GM12878 (cell line): Measurements from ENCODE around the gene KMO. TPM values are rescaled to one million over a fixed set of nuclear protein-coding genes. Genes with fewer than 3 reads are reported as not detected.

Experiments used
- ATAC-seq: fragments of 200-7000 bp; cut with Tn5 transposase; 3 replicates; pipeline ENCODE4 v1.9.1; 2020; ENCODE audit warnings: mild to moderate bottlenecking, moderate library complexity
- BruUV-seq: library from RNA; stranded (reverse); fragments of 400-500 nt; replicated peaks from 2 replicates; lab custom pipeline; 2021; lab: Mats Ljungman, UMichigan
- CTCF ChIA-PET: fragments of 300-600 bp; sonication (Branson Sonifier 250); formaldehyde crosslinking; extraction: SDS; loops from one replicate; lab custom pipeline; 2021; ENCODE audit warnings: inconsistent platforms; lab: Yijun Ruan, JAX
- POLR2A ChIA-PET: fragments of 350-600 bp; formaldehyde crosslinking; extraction: SDS; loops from one replicate; lab custom pipeline; 2021; ENCODE audit warnings: inconsistent platforms; lab: Charles Lee
- RAD21 ChIA-PET: fragments of 300-600 bp; sonication (Branson Sonifier 250); formaldehyde crosslinking; loops from one replicate; lab custom pipeline; 2023; ENCODE audit warnings: antibody characterized with exemption; ENCODE audit not compliant: unreplicated experiment; lab: Charles Lee
- SMC1A ChIA-PET: fragments of 300-600 bp; sonication (Branson Sonifier 250); formaldehyde crosslinking; loops from one replicate; lab custom pipeline; 2023; ENCODE audit not compliant: unreplicated experiment, uncharacterized antibody; lab: Charles Lee
- DNase-seq: peaks from one replicate; pipeline ENCODE4 v3.0.0-alpha.2; 2011; ENCODE audit warnings: low read depth, low spot score
- FAIRE-seq: peaks from 3 replicates; lab custom pipeline; 2011; peaks lifted over from hg19 to GRCh38; lab: Jason Lieb, UNC
- H2AFZ ChIP-seq: 2 replicates; pipeline ENCODE4 v1.6.0; 2011; ENCODE audit warnings: low read depth, low read length, control low read depth; ENCODE audit not compliant: control insufficient read depth
- H3K27ac ChIP-seq: 2 replicates; pipeline ENCODE4 v1.5.1; 2011; ENCODE audit warnings: control low read depth; ENCODE audit not compliant: control insufficient read depth, insufficient read depth
- H3K27me3 ChIP-seq, 2 experiments: replicated peaks in 1 of 2; 2 replicates each; pipeline versions ENCODE4 v1.6.0 to v1.6.1; 2011; ENCODE audit warnings: low read length in 1 of 2; ENCODE audit not compliant: control insufficient read depth in 2 of 2, insufficient read depth in 2 of 2
- H3K36me3 ChIP-seq, 2 experiments: 2 replicates each; pipeline ENCODE4 v1.5.1; 2011; ENCODE audit warnings: low read length in 1 of 2; ENCODE audit not compliant: control insufficient read depth in 2 of 2, insufficient read depth in 2 of 2
- H3K4me1 ChIP-seq: 2 replicates; pipeline ENCODE4 v1.6.1; 2011; ENCODE audit warnings: mild to moderate bottlenecking, low read length, moderate library complexity, mixed read lengths; ENCODE audit not compliant: control insufficient read depth, insufficient read depth
- H3K4me2 ChIP-seq: 2 replicates; pipeline ENCODE4 v1.6.0; 2011; ENCODE audit warnings: control low read depth; ENCODE audit not compliant: control insufficient read depth, insufficient read depth
- H3K4me3 ChIP-seq: fragments of 200-600 bp; sonication (generic); 2 replicates; pipeline ENCODE4 v1.5.1; 2016
- H3K79me2 ChIP-seq: 2 replicates; pipeline ENCODE4 v1.6.0; 2011; ENCODE audit warnings: low read length; ENCODE audit not compliant: control insufficient read depth, insufficient read depth
- H3K9ac ChIP-seq: 2 replicates; pipeline ENCODE4 v1.8.0; 2011; ENCODE audit warnings: low read length, control low read depth, mixed read lengths; ENCODE audit not compliant: control insufficient read depth, insufficient read depth
- H3K9me3 ChIP-seq: replicated peaks from 3 replicates; pipeline ENCODE4 v1.5.1; 2011; ENCODE audit warnings: mild to moderate bottlenecking, low read length; ENCODE audit not compliant: control insufficient read depth, insufficient read depth
- H4K20me1 ChIP-seq: 2 replicates; pipeline ENCODE4 v1.6.0; 2011; ENCODE audit not compliant: control insufficient read depth, insufficient read depth
- CBFB ChIP-seq: IDR thresholded peaks from 2 replicates; pipeline ENCODE4 v1.6.1; 2016; ENCODE audit warnings: antibody characterized with exemption, low read depth
- CHD1 ChIP-seq: IDR thresholded peaks from 2 replicates; pipeline ENCODE4 v1.6.1; 2012; ENCODE audit warnings: low read depth, low read length, improper control_type of control experiment
- EGR1 ChIP-seq, 2 experiments: IDR thresholded peaks; 1 replicate in 1 of 2; 2 replicates in 1 of 2; pipeline ENCODE4 v1.6.1; 2011 to 2012; ENCODE audit warnings: low read depth in 2 of 2, low read length in 2 of 2, borderline replicate concordance in 1 of 2, mild to moderate bottlenecking in 1 of 2, moderate library complexity in 1 of 2
- ETV6 ChIP-seq, 2 experiments: fragments of 450-650 bp in 1 of 2; IDR thresholded peaks in 1 of 2; conservative IDR thresholded peaks in 1 of 2; 2 replicates each; pipeline ENCODE4 v1.6.1; 2014; ENCODE audit warnings: antibody characterized with exemption in 1 of 2, borderline replicate concordance in 1 of 2, low read depth in 1 of 2, mild to moderate bottlenecking in 1 of 2, moderate library complexity in 1 of 2
- HSF1 ChIP-seq: fragments of 150-350 bp; IDR thresholded peaks from 2 replicates; pipeline ENCODE4 v1.6.1; 2014; ENCODE audit warnings: mild to moderate bottlenecking, low read depth, low read length
- POLR2A ChIP-seq: IDR thresholded peaks from 2 replicates; pipeline ENCODE4 v1.6.1; 2011; ENCODE audit warnings: low read depth, mild to moderate bottlenecking, low read length
- POU2F2 ChIP-seq: IDR thresholded peaks from 3 replicates; pipeline ENCODE4 v1.6.1; 2011; ENCODE audit warnings: low read depth, mild to moderate bottlenecking, low read length, borderline replicate concordance
- RAD51 ChIP-seq: fragments of 450-650 bp; IDR thresholded peaks from 2 replicates; pipeline ENCODE4 v1.6.1; 2016; ENCODE audit warnings: moderate library complexity, mild to moderate bottlenecking, inconsistent platforms
- ZBTB40 ChIP-seq: fragments of 450-650 bp; IDR thresholded peaks from 2 replicates; pipeline ENCODE4 v1.6.1; 2016; ENCODE audit warnings: mild to moderate bottlenecking, moderate library complexity, borderline replicate concordance
- WGBS: methylation state at CpG from one replicate; pipeline ENCODE4 v1.1.6; 2016; ENCODE audit warnings: low lambda C conversion rate; ENCODE audit not compliant: insufficient replicate concordance, insufficient coverage; ENCODE audit errors: missing lambda C conversion rate; 5-methylcytosine and 5-hydroxymethylcytosine counted together
- in situ Hi-C: fragments of 300-500 bp; cut with MboI; formaldehyde crosslinking; loops from 9 replicates; pipeline ENCODE4 v1.14.3; 2018; ENCODE audit warnings: mixed read lengths
- intact Hi-C: fragments of 100-400 bp; cut with micrococcal nuclease; formaldehyde crosslinking; loops from one replicate; pipeline ENCODE4 v1.14.2; 2022; ENCODE audit not compliant: unreplicated experiment
- polyA plus RNA-seq, 11 experiments: library from polyadenylated mRNA; depleted of rRNA in 4 of 11; unstranded in 6 of 11; stranded (reverse) in 5 of 11; fragments of >200 nt; fragmentation: Nextera tagmentation in 4 of 11; fragmentation: Illumina TruSeq in 1 of 11; extraction: Ambion mirVana in 4 of 11; extraction: Trizol in 1 of 11; gene quantifications; 1 replicate in 1 of 11; 2 replicates in 10 of 11; pipeline versions ENCODE4 v1.2.1 to v1.2.3, GENCODE V29; 2011 to 2016; ENCODE audit warnings: inconsistent platforms in 2 of 11, missing spikeins in 2 of 11, low read depth in 1 of 11
- total RNA-seq, 4 experiments: library from RNA; depleted of rRNA in 3 of 4; stranded (reverse); fragments of >200 nt in 3 of 4; fragmentation: Illumina TruSeq in 1 of 4; extraction: Trizol in 1 of 4; gene quantifications; 2 replicates each; pipeline versions ENCODE4 v1.2.1 to v1.2.3, GENCODE V29; 2013 to 2021

KMO gene
- total and polyA plus RNA-seq, 10 of the 15 experiments (the other 5 are each of a cell fraction or from before 2014, with no cell fraction given), result 0.68 to 5.9 (median 1.5) TPM

- TF ChIP-seq ETV6 (conservative IDR thresholded peaks at IDR 0.05 in 1 of 2, IDR thresholded peaks at IDR 0.05 in 1 of 2; ENCODE audit: borderline replicate concordance in 1 of 2, low read depth in 1 of 2) (peak in 1 of 2 experiments; percentile 85; a peak in 2 of 4 replicates), EGR1 (IDR thresholded peaks at IDR 0.05; ENCODE audit: borderline replicate concordance in 1 of 2, low read depth in 2 of 2, low read length in 2 of 2) (peak in 1 of 2 experiments; percentile 57; a peak in 1 of 3 replicates), POLR2A (peak; percentile 70), RAD51 (no peak)
- TF ChIP-seq, all 136 proteins: peak for 46
These were observed 19.8 kb downstream of the KMO start (continued) for GRCh38 chr1:241551759-241552638.

- in situ Hi-C loops (no loop called here), intact Hi-C loops (loop anchor here (2.0 kb wide), 1 partner anchor 21 kb away; the partner anchor contains the start of gene KMO)
- SMC1A ChIA-PET, result interaction anchor here (1.3 kb wide), 1 partner anchor 9 kb away, joined by 3 read pairs; no protein-coding TSS in a partner anchor
- POLR2A ChIA-PET, result no interaction called here
- Histone ChIP-seq H3K9me3 (no peaks in the 10 kb centered on the region), H4K20me1 (no peaks in the 10 kb centered on the region), H3K27me3 (no peaks in the 10 kb centered on the region), H3K4me1 (peaks cover 6% of the 10 kb centered on the region), H2AFZ (no peak overlapping the region), H3K4me2 (no peak overlapping the region), H3K9ac (no peak overlapping the region), H3K36me3 (no peaks in the 10 kb centered on the region), H3K79me2 (no peaks in the 10 kb centered on the region), H3K4me3 (no peak overlapping the region), H3K27ac (no peak overlapping the region)
- 87% methylated on average over 7 of the region's 7 CpGs for WGBS
- no peak for ATAC-seq
- CTCF ChIA-PET, result no interaction called here
- RAD21 ChIA-PET, result no interaction called here
- DNase-seq, result no peak
- BruUV-seq, result no TSS peak
- FAIRE-seq, result no peak
- TF ChIP-seq HSF1 (no peak), CBFB (no peak), POU2F2 (no peak), CHD1 (no peak), ZBTB40 (no peak)
These were observed 21.9 kb downstream of the KMO start for GRCh38 chr1:241553886-241554592.
